HG02943 (cell line): Measurements from ENCODE around the gene ATP5ME.
"Not testable (repeated sequence)": the region's sequence is repeated elsewhere in the genome, so short reads cannot be mapped to it uniquely, and the experiment has no call there.

Experiments
- ATAC-seq: cut with Tn5 transposase; IDR thresholded peaks from one replicate; pipeline ENCODE4 v1.9.1; 2021; ENCODE audit warnings: mild to moderate bottlenecking, low read depth, moderate library complexity; ENCODE audit not compliant: unreplicated experiment

Gene ATP5ME

DNA sequence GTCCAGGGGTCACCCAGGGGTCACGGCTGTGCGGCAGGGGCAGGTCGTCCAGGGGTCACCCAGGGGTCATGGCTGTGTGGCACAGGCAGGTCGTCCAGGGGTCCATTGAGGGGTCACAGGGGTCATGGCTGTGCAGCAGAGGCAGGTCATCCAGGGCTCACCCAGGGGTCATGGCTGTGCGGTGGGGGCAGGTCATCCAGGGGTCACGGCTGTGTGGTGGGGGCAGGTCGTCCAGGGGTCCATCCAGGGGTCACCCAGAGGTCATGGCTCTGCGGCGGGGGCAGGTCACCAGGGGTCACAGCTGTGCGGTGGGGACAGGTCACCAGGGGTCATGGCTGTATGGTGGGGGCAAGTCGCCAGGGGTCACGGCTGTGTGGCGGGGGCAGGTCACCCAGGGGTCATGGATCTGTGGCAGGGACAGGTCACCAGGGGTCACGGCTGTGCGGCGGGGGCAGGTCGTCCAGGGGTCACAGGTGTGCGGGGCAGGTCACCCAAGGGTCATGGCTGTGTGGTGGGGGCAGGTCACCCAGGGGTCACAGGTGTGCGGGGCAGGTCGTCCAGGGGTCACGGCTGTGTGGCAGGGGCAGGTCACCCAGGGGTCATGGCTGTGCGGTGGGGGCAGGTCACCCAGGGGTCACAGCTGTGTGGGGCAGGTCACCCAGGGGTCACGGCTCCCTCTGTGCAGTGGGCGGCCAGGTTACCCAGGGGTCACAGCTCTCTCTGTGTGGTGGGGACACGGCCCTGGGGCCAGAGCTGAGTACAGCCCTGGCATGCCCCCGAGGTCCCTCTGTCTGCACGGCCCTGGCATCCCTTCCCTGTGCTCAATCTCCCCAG is 16.0 kb downstream of the ATP5ME start:
- no peak for ATAC-seq

DNA sequence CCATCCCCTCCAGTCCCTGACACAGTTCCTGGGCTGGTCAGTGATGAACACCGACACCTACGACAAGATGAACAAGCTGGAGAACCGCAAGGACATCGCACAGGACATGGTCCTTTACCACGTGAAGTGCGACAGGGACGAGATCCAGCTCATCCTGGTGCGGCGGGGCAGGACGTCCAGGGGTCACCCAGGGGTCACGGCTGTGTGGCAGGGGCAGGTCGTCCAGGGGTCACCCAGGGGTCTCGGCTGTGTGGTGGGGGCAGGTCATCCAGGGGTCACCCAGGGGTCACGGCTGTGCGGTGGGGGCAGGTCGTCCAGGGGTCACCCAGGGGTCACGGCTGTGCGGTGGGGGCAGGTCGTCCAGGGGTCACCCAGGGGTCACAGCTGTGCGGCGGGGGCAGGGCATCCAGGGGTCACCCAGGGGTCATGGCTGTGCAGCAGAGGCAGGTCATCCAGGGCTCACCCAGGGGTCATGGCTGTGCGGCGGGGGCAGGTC is 16.7 kb downstream of the ATP5ME start:
- no peak for ATAC-seq

DNA sequence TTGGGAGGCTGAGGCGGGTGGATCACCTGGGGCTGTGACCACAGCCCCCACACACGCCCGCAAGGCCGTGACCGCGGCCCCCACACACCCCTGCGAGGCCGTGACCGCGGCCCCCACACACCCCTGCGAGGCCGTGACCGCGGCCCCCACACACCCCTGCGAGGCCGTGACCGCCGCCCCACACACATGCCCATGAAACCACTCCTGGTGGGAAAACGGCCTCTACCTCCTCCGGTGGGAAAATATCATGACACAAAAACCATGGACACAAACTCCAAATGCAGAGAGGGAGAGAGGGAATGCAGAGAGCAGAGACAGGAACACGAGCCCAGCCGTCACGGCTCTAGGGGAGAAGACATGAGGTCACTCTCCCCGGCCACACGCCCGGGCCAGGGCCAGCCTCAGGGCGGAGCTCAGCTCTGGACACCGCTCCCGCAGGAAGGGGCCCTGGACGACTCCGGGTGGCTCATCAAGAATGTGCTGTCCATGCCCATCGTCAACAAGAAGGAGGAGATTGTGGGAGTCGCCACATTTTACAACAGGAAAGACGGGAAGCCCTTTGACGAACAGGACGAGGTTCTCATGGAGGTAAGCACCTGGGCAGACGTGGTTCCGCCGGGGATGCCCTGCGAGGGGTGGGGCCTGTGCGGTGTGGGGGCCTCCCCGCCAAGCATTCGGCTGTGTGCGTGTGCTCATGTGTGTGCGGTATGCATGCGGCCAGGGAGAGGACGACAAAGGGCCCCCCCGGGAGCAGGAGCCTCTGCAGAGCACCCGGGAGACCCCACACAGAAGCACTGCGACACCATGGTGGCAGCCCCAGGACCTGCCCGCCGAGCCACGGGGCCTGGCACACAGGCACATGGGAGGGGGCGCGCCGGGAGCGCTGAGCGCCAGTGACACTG is 17.4 kb downstream of the ATP5ME start:
- no peak for ATAC-seq

DNA sequence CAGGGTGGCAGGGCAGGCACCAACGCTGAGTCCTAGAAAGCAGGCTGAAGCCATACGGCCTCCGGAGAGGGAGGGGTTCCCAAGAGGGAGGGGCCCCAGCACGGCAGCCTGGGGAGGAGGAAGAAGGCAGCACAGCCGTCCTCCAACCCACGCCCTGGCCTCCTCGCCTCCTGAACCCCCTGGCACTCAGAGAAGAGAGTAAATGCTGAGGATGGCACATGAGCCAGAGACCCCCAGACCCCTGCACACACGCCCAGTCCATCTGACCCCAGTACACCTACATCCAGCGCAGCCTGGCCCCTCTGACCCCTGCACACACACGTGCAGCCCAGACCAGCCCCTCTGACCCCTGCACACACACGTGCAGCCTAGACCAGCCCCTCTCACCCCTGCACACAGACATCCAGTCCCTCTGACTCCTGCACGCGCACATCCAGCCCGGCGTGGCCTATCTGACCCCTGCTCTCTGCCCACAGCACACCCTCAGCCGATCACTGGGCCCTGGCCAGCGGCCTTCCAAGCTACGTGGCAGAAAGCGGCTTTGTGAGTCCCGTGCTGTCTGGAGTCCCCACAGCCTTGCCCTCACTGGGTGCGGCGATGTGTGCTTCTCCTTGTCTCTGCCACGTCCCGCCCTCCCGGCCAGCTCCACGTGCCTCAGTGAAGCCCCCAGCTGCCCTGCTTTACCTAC is 18.5 kb downstream of the ATP5ME start:
- ATAC-seq = no peak

DNA sequence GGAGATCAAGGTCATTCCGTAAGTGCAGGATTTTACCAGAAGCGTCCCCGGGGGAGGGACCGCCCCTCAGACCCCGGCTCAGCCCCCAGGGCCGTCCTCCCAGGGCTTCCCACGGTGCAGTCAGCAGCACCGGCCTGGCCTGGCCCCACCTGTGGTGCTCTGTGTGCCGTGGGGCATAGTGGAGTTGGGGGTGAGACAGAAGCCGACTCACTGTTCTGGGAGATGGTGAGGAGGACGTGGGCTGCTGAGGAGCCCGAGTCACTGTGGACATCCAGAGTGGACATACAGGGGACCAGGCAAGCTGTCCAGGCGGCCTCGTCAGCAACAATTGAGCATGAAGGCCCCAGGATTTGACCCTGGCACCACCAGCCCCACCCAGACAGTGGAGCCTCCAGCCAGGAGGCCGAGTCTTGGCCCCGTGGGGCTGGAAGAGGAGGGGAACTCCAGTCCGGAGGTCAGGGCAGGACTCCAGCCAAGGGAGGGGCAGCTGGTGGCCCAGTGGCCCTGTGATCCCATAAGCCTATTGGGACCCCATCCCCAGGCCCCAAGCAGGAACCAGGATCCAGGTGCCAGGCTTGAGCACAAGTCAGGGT is 19.1 kb downstream of the ATP5ME start:
- no peak for ATAC-seq

DNA sequence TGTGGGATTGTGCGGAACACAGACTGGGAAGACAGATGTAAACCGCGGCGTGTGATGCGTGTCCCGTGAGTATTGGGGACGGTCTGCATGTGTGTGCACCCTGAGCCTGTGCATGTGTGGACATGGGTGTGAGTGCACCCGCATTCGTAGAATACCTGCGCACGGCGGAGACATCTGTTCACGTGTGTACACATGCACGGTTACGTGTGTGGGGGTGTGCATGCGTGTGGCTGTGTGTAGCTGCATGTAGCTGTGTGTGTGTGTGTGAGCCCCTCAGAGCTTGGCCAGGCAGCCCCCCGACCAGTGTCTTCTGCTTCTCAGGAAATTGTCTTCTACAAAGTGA is 19.6 kb downstream of the ATP5ME start:
- no peak for ATAC-seq

DNA sequence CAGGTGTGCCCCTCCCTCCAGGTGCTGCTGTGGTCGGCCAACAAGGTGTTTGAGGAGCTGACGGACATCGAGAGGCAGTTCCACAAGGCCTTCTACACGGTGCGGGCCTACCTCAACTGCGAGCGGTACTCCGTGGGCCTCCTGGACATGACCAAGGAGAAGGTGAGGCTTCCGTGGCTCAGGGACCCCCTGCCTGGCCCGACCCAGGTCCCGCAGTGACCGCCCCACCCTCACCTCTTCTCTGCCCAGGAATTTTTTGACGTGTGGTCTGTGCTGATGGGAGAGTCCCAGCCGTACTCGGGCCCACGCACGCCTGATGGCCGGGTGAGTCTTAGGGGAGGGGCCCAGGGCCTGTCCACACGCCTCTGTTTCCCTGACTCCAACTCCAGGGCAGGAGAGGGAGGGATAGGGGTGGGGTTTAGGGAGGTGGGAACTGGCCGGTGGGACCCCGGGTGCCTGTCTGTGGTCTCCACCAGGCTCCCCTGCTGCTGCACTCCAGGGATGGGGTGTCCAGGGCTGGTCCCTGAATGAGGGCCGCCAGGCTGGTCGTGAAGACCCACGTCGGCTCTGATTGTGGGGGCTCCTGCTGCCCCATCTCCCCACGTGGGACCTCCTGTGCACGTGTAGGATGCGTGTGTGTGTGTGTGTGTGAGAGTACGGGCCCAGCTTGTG is 20.1 kb downstream of the ATP5ME start:
- no peak for ATAC-seq

DNA sequence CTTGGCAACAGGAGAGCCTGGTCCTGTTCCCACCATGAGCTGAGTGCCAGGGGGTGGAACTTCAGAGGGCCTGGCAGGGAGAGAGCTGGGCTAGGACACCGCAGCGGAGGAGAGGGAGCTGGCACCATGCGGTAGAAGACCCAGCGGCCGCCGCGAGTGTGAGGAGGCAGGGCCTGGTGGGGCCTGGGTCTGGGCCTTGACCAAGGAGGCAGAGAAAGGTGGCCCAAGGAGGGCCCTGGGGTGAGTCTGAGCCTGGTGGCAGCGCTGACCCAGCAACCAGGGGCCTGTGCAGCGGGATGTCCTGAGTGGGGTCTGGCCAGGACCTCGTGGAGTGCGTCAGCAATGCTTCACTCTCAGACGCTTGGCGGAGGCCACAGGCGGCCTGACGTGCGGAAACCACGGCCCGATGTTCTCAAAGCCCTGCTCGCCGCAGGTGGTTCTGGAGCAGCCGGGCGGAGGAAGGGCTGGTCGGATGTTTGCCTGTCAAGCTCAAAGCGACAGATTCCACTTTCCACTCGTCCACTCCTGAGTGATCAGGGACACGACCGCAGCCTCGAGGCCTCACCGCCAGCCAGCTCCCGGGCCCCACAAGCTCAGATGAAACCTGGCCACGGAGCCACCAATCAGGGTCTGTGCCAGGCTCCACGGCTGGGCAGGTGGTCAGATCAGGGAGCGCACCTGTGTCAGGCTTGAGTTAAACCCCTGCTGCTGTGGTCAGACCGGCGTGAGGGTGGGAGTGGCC is 20.8 kb downstream of the ATP5ME start:
- ATAC-seq = no peak

DNA sequence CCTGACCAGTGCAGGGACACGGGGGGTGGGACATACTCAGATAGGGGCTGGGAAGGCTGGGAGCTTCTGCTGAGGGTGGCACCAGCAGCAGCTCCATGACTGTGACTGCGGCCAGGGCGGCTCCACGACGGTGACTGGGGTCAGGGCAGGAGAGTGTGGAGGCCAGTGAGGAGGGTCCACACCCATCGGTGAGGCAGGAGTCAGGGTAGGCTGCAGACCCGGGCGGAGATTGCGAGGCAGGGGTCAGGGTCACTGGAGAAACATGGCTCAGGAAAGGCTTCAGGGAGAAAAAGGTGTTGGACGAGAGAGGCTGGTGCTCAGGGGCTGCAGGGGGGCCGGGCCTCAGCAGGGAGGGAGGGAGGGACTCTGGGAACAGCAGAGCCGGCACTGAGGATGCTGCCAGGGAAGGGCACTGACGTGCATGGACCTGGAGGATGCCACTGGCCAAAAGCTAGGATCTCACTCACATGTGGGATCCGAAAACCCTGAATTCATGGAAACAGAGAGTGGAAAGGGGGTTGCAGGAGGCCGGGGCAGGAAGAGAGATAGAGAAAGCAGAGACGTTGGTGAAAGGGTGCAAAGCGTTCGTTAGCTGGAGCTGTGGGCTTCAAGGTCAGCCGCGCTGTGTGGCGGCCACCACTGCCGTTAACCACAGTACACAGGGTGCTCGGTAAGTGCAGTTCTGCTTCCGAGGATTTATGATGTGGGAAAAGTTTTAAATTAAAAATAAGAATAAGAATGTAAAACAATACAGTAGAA is 22.0 kb downstream of the ATP5ME start:
- no peak for ATAC-seq

DNA sequence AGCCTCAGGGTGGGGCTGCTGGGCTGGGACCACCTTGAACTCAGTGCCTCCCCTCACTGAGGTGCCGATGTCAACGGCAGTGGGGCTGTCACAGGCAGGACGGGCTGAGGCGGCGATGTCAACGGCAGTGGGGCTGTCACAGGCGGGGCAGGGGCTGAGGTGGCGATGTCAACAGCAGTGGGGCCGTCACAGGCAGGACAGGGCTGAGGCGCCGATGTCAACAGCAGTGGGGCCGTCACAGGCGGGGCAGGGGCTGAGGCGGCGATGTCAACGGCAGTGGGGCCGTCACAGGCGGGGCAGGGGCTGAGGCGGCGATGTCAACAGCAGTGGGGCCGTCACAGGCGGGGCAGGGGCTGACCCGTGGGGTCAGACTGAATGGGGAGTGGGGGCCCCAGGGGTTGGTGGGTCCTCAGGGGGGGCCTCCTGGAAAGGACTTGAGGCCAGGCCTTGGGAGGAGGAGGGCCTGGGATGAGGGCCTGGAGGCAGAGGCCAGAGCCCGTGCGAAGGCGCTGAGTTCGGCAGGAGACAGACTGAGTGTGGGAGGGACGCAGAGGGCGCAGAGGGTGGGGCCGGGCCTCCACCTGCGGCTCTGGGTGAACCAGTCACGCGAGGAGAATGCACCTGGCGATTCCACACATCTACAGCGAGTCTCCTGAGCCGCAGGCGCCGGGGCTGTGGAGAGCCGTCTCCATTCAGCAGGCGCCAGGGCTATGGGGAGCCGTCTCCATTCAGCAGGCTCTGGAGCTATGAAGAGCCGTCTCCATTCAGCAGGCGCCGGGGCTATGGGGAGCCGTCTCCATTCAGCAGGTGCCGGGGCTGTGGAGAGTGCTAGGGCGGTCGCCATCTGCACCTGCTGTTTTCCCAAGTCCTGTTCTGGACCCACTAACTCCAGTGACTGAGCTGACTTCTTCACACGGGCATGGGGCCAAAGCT is 22.9 kb downstream of the ATP5ME start:
- ATAC-seq = no peak

DNA sequence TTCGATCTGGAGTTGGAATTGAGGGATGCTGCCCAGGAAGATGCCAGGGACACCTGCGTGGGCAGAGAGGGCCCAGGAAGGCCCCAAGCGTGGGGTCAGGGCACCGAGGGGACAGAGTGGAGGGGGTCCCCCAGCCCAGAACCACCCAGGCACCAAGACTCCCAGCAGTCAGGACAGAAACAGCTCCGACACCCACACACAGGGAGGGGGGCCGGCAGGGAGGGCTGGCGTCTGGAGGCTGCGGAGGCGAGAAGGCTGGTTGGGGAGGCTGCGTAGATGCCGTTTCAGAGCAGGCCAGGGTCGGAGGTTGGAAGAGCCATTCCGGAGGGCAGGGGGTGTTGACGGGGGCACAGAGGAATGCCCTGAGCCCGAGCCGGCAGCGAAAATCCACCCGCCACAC is 23.6 kb downstream of the ATP5ME start:
- no peak for ATAC-seq

DNA sequence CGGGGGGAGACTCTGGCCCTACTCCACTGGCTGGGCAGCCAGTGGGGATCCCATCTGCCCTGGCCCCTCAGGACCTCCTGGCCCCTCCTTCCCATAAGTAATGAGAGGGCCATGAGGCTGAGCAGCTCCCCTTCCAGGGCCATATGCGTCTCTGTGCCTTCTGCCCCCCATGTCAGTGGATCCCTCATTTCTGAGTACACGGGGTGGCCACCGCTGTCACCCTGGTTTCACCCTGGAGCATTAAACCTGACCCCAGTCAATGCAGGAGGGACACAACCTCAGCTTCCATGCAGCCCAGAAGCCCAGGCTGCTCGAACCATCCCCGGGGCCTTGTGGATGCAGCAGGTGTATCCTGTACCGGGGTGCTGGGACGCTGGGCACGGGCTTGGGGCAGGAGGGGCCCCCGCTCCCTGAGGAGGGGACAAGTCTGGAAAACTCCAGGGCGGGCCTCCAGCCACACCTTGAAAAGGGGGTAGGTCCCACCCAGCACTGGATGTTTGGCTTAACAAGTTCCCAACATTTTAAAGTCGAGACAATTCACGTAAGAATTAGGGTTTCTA is 24.2 kb downstream of the ATP5ME start:
- ATAC-seq = no peak

DNA sequence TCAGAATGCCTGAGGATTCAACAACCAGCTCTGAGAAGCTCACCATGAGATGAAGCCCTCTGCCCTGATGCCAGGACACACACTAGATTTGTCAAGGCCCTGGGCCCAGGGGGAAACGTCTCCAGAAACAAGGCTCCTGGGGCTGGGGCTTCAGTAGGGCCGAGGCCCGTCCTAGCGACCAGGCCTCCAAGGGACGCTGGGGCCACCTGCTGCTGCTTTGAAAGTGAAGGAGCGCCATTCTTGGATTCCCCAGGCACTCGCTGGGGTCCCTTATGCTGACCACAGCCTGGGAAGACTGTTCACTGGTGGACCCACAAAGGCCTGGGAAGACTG is 24.8 kb downstream of the ATP5ME start:
- no peak for ATAC-seq

DNA sequence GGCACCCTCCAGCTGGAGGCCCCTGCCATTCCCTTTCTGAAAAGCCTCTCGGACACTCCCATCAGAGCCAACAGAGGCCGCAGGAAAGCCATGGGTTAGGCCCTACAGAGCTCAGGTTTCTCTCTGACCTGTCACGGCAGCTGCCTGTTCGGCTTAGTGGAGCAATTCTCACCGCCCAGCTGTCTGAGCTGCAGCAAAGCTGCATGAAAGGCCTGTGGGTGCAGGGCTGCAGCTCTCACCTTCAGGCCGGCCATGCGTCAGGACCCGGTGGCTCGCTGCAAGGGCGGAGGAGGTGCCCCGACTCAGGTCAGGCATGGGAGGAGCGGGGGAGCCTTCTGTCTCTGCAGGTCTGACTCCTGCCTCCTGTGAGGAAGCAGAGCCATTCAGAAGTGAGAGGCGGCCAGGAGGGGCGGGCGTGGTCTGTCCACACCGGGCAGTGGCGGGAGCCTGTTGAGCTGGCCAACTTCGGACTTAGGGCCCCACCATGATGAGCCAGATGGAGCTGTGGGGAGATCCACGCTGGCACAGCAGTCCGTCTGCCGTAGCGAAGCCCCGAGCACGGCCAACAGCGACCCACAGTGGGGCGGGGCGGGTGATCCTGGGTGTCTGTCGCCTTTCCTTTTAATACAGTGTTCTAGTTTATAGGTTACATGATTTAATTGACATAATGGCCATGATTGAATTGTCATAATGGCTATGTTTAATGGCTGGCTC is 25.3 kb downstream of the ATP5ME start:
- ATAC-seq = no peak

DNA sequence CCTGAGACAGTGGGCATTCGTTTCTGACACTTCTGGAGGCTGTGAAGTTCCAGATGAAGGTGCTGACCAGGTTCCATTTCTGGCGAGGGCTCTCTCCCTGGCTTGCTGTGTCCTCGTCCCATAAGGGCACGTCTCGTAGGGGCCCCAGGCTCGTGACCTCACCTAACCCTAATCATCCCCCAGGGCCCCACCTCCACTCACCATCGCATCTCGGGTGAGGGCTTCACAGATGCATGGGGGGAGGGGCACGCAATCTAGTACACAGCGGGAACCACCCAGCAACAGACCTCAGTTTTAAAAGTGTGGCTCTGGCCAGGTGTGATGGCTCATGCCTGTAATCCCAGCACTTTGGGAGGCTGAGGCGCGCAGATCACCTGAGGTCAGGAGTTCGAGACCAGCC is 26.6 kb downstream of the ATP5ME start:
- ATAC-seq = no peak

DNA sequence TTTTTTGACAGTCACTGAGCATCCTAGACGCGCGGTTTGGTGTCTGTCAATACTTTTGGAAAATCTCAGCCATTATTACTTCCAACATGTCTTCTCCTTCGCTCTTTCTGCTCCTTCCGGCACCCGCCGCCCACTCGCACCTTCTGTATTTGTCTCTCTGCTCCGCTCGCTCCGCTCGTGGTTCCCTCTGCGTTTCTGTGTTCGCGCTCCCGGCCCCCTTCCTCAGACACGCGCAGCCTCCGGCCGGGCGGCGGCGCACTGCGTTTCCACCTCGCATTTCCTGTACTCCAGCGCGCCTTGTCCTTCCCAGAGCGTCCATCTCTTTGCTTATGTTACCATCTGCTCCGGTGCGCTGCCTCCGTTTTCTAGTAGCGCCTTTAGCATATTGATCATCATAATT is 27.6 kb downstream of the ATP5ME start:
- no peak for ATAC-seq

DNA sequence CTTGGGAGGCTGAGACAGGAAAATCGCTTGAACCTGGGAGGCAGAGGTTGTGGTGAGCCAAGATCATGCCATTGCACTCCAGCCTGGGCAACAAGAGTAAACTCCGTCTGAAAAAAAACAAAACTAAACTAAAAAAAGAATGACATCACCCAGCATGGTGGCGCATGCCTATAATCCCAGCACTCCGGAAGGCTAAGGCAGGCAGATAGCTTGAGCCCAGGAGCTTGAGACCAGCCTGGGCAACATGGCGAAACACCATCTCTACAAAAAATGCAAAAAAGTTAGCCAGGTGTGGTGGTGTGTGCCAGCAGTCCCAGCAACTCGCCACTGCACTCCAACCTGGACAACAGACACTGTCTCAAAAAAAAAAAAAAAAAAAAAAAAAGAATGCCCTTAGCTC is 31.7 kb downstream of the ATP5ME start:
- ATAC-seq = not testable (repeated sequence)
